Hepatocyte (in vitro differentiated cells): Measurements from ENCODE around the gene GRIK4. TPM values are rescaled to one million over a fixed set of nuclear protein-coding genes. Genes with fewer than 3 reads are reported as not detected.

Source experiments
- DNase-seq: peaks from one replicate; pipeline ENCODE4 v3.0.0-alpha.2; 2016; ENCODE audit warnings: low spot score
- H2AFZ ChIP-seq: fragments of 200-600 bp; sonication (generic); 2 replicates; pipeline ENCODE4 v1.6.0; 2016; ENCODE audit warnings: antibody characterized with exemption, mild to moderate bottlenecking
- H3K27ac ChIP-seq: fragments of 200-600 bp; sonication (generic); 2 replicates; pipeline ENCODE4 v1.5.1; 2016; ENCODE audit warnings: mild to moderate bottlenecking
- H3K27me3 ChIP-seq: fragments of 200-600 bp; sonication (generic); 2 replicates; pipeline ENCODE4 v1.6.1; 2016
- H3K36me3 ChIP-seq: fragments of 200-600 bp; sonication (generic); replicated peaks from 2 replicates; pipeline ENCODE4 v1.5.1; 2016; ENCODE audit warnings: low read depth; ENCODE audit not compliant: insufficient read depth
- H3K4me1 ChIP-seq: fragments of 200-600 bp; sonication (generic); 2 replicates; pipeline ENCODE4 v1.5.1; 2016; ENCODE audit warnings: mild to moderate bottlenecking, moderate library complexity; ENCODE audit not compliant: insufficient read depth
- H3K4me2 ChIP-seq: fragments of 200-600 bp; sonication (generic); 2 replicates; pipeline ENCODE4 v1.6.0; 2016
- H3K4me3 ChIP-seq: fragments of 200-600 bp; sonication (generic); 2 replicates; pipeline ENCODE4 v1.5.1; 2016; ENCODE audit warnings: mild to moderate bottlenecking
- H3K79me2 ChIP-seq: fragments of 200-600 bp; sonication (generic); 2 replicates; pipeline ENCODE4 v1.6.0; 2017; ENCODE audit warnings: mild to moderate bottlenecking
- H3K9me2 ChIP-seq: fragments of 200-600 bp; sonication (generic); replicated peaks from 2 replicates; pipeline ENCODE4 v1.6.0; 2017; ENCODE audit warnings: mild to moderate bottlenecking; ENCODE audit not compliant: insufficient read depth
- H3K9me3 ChIP-seq: fragments of 200-600 bp; sonication (generic); 2 replicates; pipeline ENCODE4 v1.5.1; 2016; ENCODE audit warnings: low read depth, mild to moderate bottlenecking
- H4K20me1 ChIP-seq: fragments of 200-600 bp; sonication (generic); 2 replicates; pipeline ENCODE4 v1.6.0; 2016; ENCODE audit warnings: mild to moderate bottlenecking; ENCODE audit not compliant: insufficient read depth, poor library complexity, severe bottlenecking
- CTCF ChIP-seq: fragments of 200-600 bp; sonication (generic); IDR thresholded peaks from 2 replicates; pipeline ENCODE4 v1.5.1; 2016; ENCODE audit warnings: antibody characterized with exemption, mild to moderate bottlenecking; ENCODE audit not compliant: poor library complexity
- EZH2 ChIP-seq: fragments of 200-600 bp; sonication (generic); IDR thresholded peaks from 2 replicates; pipeline ENCODE4 v1.6.1; 2016; ENCODE audit warnings: antibody characterized with exemption, mild to moderate bottlenecking, borderline replicate concordance
- EZH2phosphoT487 ChIP-seq: fragments of 200-600 bp; sonication (generic); IDR thresholded peaks from one replicate; pipeline ENCODE4 v1.6.1; 2018; ENCODE audit warnings: antibody characterized with exemption, mild to moderate bottlenecking, low read depth, moderate library complexity; ENCODE audit not compliant: unreplicated experiment, severe bottlenecking
- WGBS: methylation state at CpG from one replicate; pipeline ENCODE4 v1.1.6; 2016; ENCODE audit warnings: low lambda C conversion rate; ENCODE audit errors: missing lambda C conversion rate; 5-methylcytosine and 5-hydroxymethylcytosine counted together
- polyA plus RNA-seq: library from polyadenylated mRNA; unstranded; fragments of >200 nt; fragmentation: Nextera tagmentation; extraction: Ambion mirVana; gene quantifications from 2 replicates; pipeline ENCODE4 v1.2.1, GENCODE V29; 2016
- total RNA-seq: library from RNA; depleted of rRNA; stranded (reverse); fragments of >200 nt; gene quantifications from 2 replicates; pipeline ENCODE4 v1.2.3, GENCODE V29; 2014

The GRIK4 gene
- total and polyA plus RNA-seq, 2 experiments from 2014 or later, result 1.5 to 2.3 TPM

- Histone ChIP-seq H3K9me3 (no peaks in the 10 kb centered on the region), H3K36me3 (no peaks in the 10 kb centered on the region), H3K27ac (no peak overlapping the region), H3K9me2 (no peaks in the 10 kb centered on the region), H3K4me1 (no peaks in the 10 kb centered on the region), H2AFZ (no peak overlapping the region), H4K20me1 (no peaks in the 10 kb centered on the region), H3K4me3 (no peak overlapping the region), H3K27me3 (no peaks in the 10 kb centered on the region), H3K4me2 (no peak overlapping the region), H3K79me2 (no peaks in the 10 kb centered on the region)
- DNase-seq, result no peak
- WGBS, result 66% methylated on average over 3 of the region's 3 CpGs
- no peak for TF ChIP-seq CTCF
Observed at GRCh38 chr11:120492486-120492885, 19.1 kb upstream of the GRIK4 start.

GRCh38 chr11:120494595-120494994 lies 17.0 kb upstream of the GRIK4 start:
- 27% methylated on average over 2 of the region's 2 CpGs for WGBS
- Histone ChIP-seq H3K4me3 (no peak overlapping the region), H3K9me2 (no peaks in the 10 kb centered on the region)

GRCh38 chr11:120499088-120499487 lies 12.5 kb upstream of the GRIK4 start:
- Histone ChIP-seq H3K4me3 (no peak overlapping the region), H3K4me1 (no peaks in the 10 kb centered on the region), H3K27me3 (no peaks in the 10 kb centered on the region), H3K9me3 (no peaks in the 10 kb centered on the region), H3K4me2 (no peak overlapping the region), H4K20me1 (no peaks in the 10 kb centered on the region), H2AFZ (no peak overlapping the region), H3K79me2 (no peaks in the 10 kb centered on the region), H3K9me2 (no peaks in the 10 kb centered on the region), H3K36me3 (no peaks in the 10 kb centered on the region), H3K27ac (no peak overlapping the region)
- 94% methylated on average over 8 of the region's 8 CpGs for WGBS
- no peak for DNase-seq
- TF ChIP-seq CTCF (no peak), EZH2 (no peak), EZH2phosphoT487 (no peak)

More at GRCh38 chr11:120494595-120494994, 17.0 kb upstream of the GRIK4 start:
- TF ChIP-seq EZH2 (no peak), CTCF (no peak), EZH2phosphoT487 (no peak)
- Histone ChIP-seq H3K36me3 (no peaks in the 10 kb centered on the region), H2AFZ (no peak overlapping the region), H3K9me3 (no peaks in the 10 kb centered on the region), H4K20me1 (no peaks in the 10 kb centered on the region), H3K27me3 (no peaks in the 10 kb centered on the region), H3K4me2 (no peak overlapping the region), H3K4me1 (no peaks in the 10 kb centered on the region), H3K27ac (no peak overlapping the region), H3K79me2 (no peaks in the 10 kb centered on the region)
- DNase-seq, result no peak

- Histone ChIP-seq H3K27me3 (no peaks in the 10 kb centered on the region), H3K9me2 (no peaks in the 10 kb centered on the region), H3K4me1 (no peaks in the 10 kb centered on the region), H3K79me2 (no peaks in the 10 kb centered on the region), H2AFZ (no peak overlapping the region), H3K4me3 (no peak overlapping the region), H3K9me3 (no peaks in the 10 kb centered on the region), H3K4me2 (no peak overlapping the region), H3K27ac (no peak overlapping the region), H4K20me1 (no peaks in the 10 kb centered on the region), H3K36me3 (no peaks in the 10 kb centered on the region)
- 87% methylated on average over 5 of the region's 5 CpGs for WGBS
- DNase-seq, result no peak
- TF ChIP-seq EZH2 (no peak), EZH2phosphoT487 (no peak), CTCF (no peak)
Observed at GRCh38 chr11:120499859-120500258, 11.7 kb upstream of the GRIK4 start.
